Smooth muscle cell (in vitro differentiated cells): ENCODE results near the gene CPXM2. TPM values are rescaled to one million over a fixed set of nuclear protein-coding genes. Genes with fewer than 3 reads are reported as not detected.

Experiments used
- DNase-seq: peaks from one replicate; lab custom pipeline; 2025; ENCODE audit not compliant: unreplicated experiment; lab: John Stamatoyannopoulos, UW
- H2AFZ ChIP-seq: fragments of 200-600 bp; sonication (generic); 2 replicates; pipeline ENCODE4 v1.6.0; 2016; ENCODE audit warnings: antibody characterized with exemption, low read depth, mild to moderate bottlenecking
- H3F3A ChIP-seq: fragments of 200-600 bp; sonication (generic); 2 replicates; pipeline ENCODE4 v1.6.0; 2017; ENCODE audit warnings: antibody characterized with exemption, low read depth
- H3K27ac ChIP-seq: fragments of 200-600 bp; sonication (generic); 2 replicates; pipeline ENCODE4 v1.5.1; 2016; ENCODE audit warnings: low read depth, mild to moderate bottlenecking
- H3K27me3 ChIP-seq: fragments of 200-600 bp; sonication (generic); 2 replicates; pipeline ENCODE4 v1.6.1; 2016; ENCODE audit warnings: low read depth, mild to moderate bottlenecking
- H3K36me3 ChIP-seq: fragments of 200-600 bp; sonication (generic); 2 replicates; pipeline ENCODE4 v1.5.1; 2016; ENCODE audit warnings: low read depth
- H3K4me1 ChIP-seq: fragments of 200-600 bp; sonication (generic); 2 replicates; pipeline ENCODE4 v1.5.1; 2016; ENCODE audit warnings: low read depth
- H3K4me2 ChIP-seq: fragments of 200-600 bp; sonication (generic); 2 replicates; pipeline ENCODE4 v1.6.0; 2016; ENCODE audit warnings: mild to moderate bottlenecking
- H3K4me3 ChIP-seq: fragments of 200-600 bp; sonication (generic); 2 replicates; pipeline ENCODE4 v1.5.1; 2016; ENCODE audit warnings: mild to moderate bottlenecking
- H3K79me2 ChIP-seq: fragments of 200-600 bp; sonication (generic); 2 replicates; pipeline ENCODE4 v1.6.0; 2016; ENCODE audit warnings: low read depth, mild to moderate bottlenecking
- H3K9ac ChIP-seq: fragments of 200-600 bp; sonication (generic); 2 replicates; pipeline ENCODE4 v1.6.0; 2016; ENCODE audit warnings: low read depth
- H3K9me3 ChIP-seq: fragments of 200-600 bp; sonication (generic); replicated peaks from 2 replicates; pipeline ENCODE4 v1.5.1; 2016; ENCODE audit warnings: low read depth
- H4K20me1 ChIP-seq: fragments of 200-600 bp; sonication (generic); 2 replicates; pipeline ENCODE4 v1.6.0; 2016; ENCODE audit warnings: low read depth
- CTCF ChIP-seq: fragments of 200-600 bp; sonication (generic); IDR thresholded peaks from 2 replicates; pipeline ENCODE4 v1.5.1; 2017; ENCODE audit warnings: borderline replicate concordance, mild to moderate bottlenecking, antibody characterized with exemption; ENCODE audit not compliant: insufficient read depth, poor library complexity, severe bottlenecking
- WGBS: methylation state at CpG from one replicate; pipeline ENCODE4 v1.1.7; 2016; ENCODE audit warnings: low lambda C conversion rate; 5-methylcytosine and 5-hydroxymethylcytosine counted together
- polyA plus RNA-seq: library from polyadenylated mRNA; unstranded; fragments of >200 nt; fragmentation: Nextera tagmentation; extraction: Ambion mirVana; gene quantifications from 2 replicates; pipeline ENCODE4 v1.2.1, GENCODE V29; 2016
- total RNA-seq: library from RNA; depleted of rRNA; stranded (reverse); fragments of >200 nt; gene quantifications from 2 replicates; pipeline ENCODE4 v1.2.3, GENCODE V29; 2014

CPXM2 gene
- total and polyA plus RNA-seq, 2 experiments from 2014 or later: 31.2 to 65.5 TPM

GRCh38 chr10:123863183-123863575, 28.4 kb downstream of the CPXM2 start:
- Histone ChIP-seq H3K79me2 (no peaks in the 10 kb centered on the region), H3K4me1 (peaks cover 4% of the 10 kb centered on the region), H3K4me2 (peak overlapping the region; percentile 56), H3K9me3 (no peaks in the 10 kb centered on the region), H3K27me3 (no peaks in the 10 kb centered on the region), H2AFZ (no peak overlapping the region), H3K4me3 (no peak overlapping the region), H3K27ac (no peak overlapping the region), H4K20me1 (no peaks in the 10 kb centered on the region), H3F3A (no peaks in the 10 kb centered on the region), H3K9ac (no peak overlapping the region), H3K36me3 (no peaks in the 10 kb centered on the region)
- WGBS: 88% methylated on average over 8 of the region's 8 CpGs
- no peak for DNase-seq
- no peak for TF ChIP-seq CTCF

GRCh38 chr10:123862421-123863182, 29.0 kb downstream of the CPXM2 start:
- no peak for TF ChIP-seq CTCF
- 52% methylated on average over 9 of the region's 9 CpGs for WGBS
- Histone ChIP-seq H3K36me3 (no peaks in the 10 kb centered on the region), H2AFZ (no peak overlapping the region), H4K20me1 (no peaks in the 10 kb centered on the region), H3K9ac (no peak overlapping the region), H3K79me2 (no peaks in the 10 kb centered on the region), H3K9me3 (no peaks in the 10 kb centered on the region), H3K4me1 (peaks cover 4% of the 10 kb centered on the region), H3K27ac (no peak overlapping the region), H3K4me2 (peak overlapping the region; percentile 56), H3F3A (no peaks in the 10 kb centered on the region), H3K27me3 (no peaks in the 10 kb centered on the region), H3K4me3 (no peak overlapping the region)
- DNase-seq: no peak

DNA sequence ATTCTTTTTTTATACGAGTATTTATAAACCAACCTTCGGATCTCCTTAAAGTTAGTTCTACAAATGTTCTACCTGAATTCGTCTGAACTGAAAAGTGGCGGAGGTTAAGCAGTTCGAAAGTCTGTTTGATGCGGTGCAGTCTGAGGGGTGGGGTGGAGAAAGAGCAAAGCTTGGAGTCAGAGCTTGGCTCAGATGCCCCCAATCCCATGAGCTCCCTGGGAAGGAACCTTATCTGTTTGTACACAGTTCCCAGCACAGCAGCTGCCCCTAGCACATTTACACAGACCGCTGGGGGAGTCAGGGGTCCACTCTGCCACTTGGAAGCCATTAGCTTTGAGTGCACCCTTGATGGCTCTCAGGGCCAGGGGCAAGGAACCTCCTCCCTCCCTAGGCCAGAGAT, 30.8 kb downstream of the CPXM2 start:
- H3K9ac ChIP-seq: no peak overlapping the region
- H3K4me2 ChIP-seq: no peak overlapping the region
- H4K20me1 ChIP-seq: no peaks in the 10 kb centered on the region
- no peak overlapping the region for H3K4me3 ChIP-seq
- no peak for DNase-seq
- H3K27ac ChIP-seq: no peak overlapping the region
- H3F3A ChIP-seq: no peaks in the 10 kb centered on the region
- TF ChIP-seq CTCF: no peak
- H3K36me3 ChIP-seq: no peaks in the 10 kb centered on the region
- H3K79me2 ChIP-seq: no peaks in the 10 kb centered on the region
- no peaks in the 10 kb centered on the region for H3K9me3 ChIP-seq
- no peak overlapping the region for H2AFZ ChIP-seq
- H3K4me1 ChIP-seq: peaks cover 4% of the 10 kb centered on the region
- WGBS: 92% methylated on average over 7 of the region's 7 CpGs
- H3K27me3 ChIP-seq: no peaks in the 10 kb centered on the region

DNA sequence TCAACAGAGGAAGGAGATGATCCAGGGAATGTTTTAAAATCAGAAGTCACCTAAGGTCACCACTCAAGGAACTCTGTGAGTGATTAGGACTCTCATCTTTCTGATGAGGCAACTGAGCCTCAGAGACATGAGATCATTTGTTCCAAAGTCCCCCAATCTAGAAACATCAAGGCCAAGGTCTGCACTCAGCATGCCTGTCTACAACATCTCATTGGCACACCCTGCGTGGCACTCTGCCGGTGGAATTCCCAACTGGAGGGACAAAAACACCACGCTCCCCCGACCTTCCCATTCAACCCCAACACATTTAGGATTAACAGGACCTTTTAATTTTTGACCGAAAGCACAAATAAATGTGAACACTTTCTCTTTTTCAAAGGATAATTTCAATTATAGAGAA, 31.4 kb downstream of the CPXM2 start:
- H3K4me3 ChIP-seq: no peak overlapping the region
- no peak for TF ChIP-seq CTCF
- H3K27me3 ChIP-seq: no peaks in the 10 kb centered on the region
- no peak overlapping the region for H3K4me2 ChIP-seq
- H4K20me1 ChIP-seq: no peaks in the 10 kb centered on the region
- no peak overlapping the region for H3K9ac ChIP-seq
- DNase-seq: no peak
- H3K36me3 ChIP-seq: no peaks in the 10 kb centered on the region
- no peak overlapping the region for H3K27ac ChIP-seq
- H3K9me3 ChIP-seq: no peaks in the 10 kb centered on the region
- WGBS: 97% methylated on average over 5 of the region's 5 CpGs
- H2AFZ ChIP-seq: no peak overlapping the region
- H3F3A ChIP-seq: no peaks in the 10 kb centered on the region
- peaks cover 4% of the 10 kb centered on the region for H3K4me1 ChIP-seq
- no peaks in the 10 kb centered on the region for H3K79me2 ChIP-seq
